ENCODE results near the gene MTMR12.

DNA sequence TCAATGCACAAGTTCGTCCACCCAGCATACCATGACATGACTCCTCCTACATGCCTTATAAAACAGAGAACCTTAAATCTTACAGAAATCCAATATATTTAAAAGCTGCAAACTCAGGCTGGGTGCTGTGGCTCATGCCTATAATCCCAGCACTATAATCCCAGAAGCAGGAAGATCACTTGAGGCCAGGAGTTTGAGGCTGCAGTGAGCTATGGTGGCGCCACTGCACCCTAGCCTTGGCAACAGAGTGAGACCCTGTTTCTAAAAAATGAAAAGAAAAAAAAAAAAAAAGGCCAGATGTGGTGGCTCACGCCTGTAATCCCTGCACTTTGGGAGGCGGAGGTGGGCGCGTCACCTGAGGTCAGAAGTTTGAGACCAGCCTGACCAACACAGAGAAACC, 68.7 kb downstream of the MTMR12 start:
- TF ChIP-seq POLR2A (IDR thresholded peaks at IDR 0.05; ENCODE audit: low read depth, low read length) (no peak), POLR2AphosphoS5 (IDR thresholded peaks at IDR 0.05; ENCODE audit: low read depth, low read length) (no peak), TAF1 (IDR thresholded peaks at IDR 0.05; ENCODE audit: borderline replicate concordance, low read depth, low read length) (no peak)

All from GM12892 (cell line).